ENCODE data around the gene NIPAL3. TPM values are rescaled to one million over a fixed set of nuclear protein-coding genes. Genes with fewer than 3 reads are reported as not detected.

The NIPAL3 gene
- total and polyA plus RNA-seq, 2 donors (not counting 3 experiments of a cell fraction or from before 2014, with no cell fraction given), result 15.5 to 16.0 TPM

- no peaks in the 10 kb centered on the region for H4K20me1 ChIP-seq (replicated peaks; ENCODE audit: control insufficient read depth, extremely low read depth, insufficient read depth, low read length)
- POLR2A ChIA-PET, result no interaction called here
- no peak for DNase-seq (ENCODE audit: low read depth, low spot score)
- H3K27ac ChIP-seq (ENCODE audit: insufficient read depth, low read depth, low read length), result no peak overlapping the region
- TF ChIP-seq POLR2AphosphoS5 (IDR thresholded peaks at IDR 0.05; ENCODE audit: insufficient read depth, low read depth, low read length), result no peak
- no peak for TF ChIP-seq EZH2 (IDR thresholded peaks at IDR 0.05; ENCODE audit: borderline replicate concordance, low read depth, low read length, severe bottlenecking)
- TF ChIP-seq JUN (IDR thresholded peaks at IDR 0.05; ENCODE audit: borderline replicate concordance, insufficient read depth, insufficient read length, low read depth), result no peak
- no peak for TF ChIP-seq POLR2A (IDR thresholded peaks at IDR 0.05; ENCODE audit: low read depth, low read length)
- no peak for TF ChIP-seq GATA2 (IDR thresholded peaks at IDR 0.05; ENCODE audit: insufficient read depth, insufficient read length, low read depth, low read length)
- TF ChIP-seq, protein P1, sequence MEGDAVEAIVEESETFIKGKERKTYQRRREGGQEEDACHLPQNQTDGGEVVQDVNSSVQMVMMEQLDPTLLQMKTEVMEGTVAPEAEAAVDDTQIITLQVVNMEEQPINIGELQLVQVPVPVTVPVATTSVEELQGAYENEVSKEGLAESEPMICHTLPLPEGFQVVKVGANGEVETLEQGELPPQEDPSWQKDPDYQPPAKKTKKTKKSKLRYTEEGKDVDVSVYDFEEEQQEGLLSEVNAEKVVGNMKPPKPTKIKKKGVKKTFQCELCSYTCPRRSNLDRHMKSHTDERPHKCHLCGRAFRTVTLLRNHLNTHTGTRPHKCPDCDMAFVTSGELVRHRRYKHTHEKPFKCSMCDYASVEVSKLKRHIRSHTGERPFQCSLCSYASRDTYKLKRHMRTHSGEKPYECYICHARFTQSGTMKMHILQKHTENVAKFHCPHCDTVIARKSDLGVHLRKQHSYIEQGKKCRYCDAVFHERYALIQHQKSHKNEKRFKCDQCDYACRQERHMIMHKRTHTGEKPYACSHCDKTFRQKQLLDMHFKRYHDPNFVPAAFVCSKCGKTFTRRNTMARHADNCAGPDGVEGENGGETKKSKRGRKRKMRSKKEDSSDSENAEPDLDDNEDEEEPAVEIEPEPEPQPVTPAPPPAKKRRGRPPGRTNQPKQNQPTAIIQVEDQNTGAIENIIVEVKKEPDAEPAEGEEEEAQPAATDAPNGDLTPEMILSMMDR (IDR thresholded peaks at IDR 0.05; ENCODE audit: extremely low read depth in 1 of 2, insufficient read depth in 1 of 2, low read depth in 1 of 2, low read length in 2 of 2), result no peak
- no peak for TF ChIP-seq FOS (IDR thresholded peaks at IDR 0.05; ENCODE audit: borderline replicate concordance, insufficient read depth, low read length)
- TF ChIP-seq MYC (IDR thresholded peaks at IDR 0.05; ENCODE audit: low read depth, low read length), result no peak
- TF ChIP-seq, protein P2, sequence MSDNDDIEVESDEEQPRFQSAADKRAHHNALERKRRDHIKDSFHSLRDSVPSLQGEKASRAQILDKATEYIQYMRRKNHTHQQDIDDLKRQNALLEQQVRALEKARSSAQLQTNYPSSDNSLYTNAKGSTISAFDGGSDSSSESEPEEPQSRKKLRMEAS (IDR thresholded peaks at IDR 0.05; ENCODE audit: insufficient read depth, insufficient read length), result no peak
- no peaks in the 10 kb centered on the region for H3K9me3 ChIP-seq (replicated peaks; ENCODE audit: control insufficient read depth, insufficient read depth, low read length)
- dilution Hi-C loops (cut with MboI; ENCODE audit: extremely low pct_ligation_motif_present, low sequenced_read_pairs), result no loop called here
- no peak overlapping the region for H3K4me2 ChIP-seq (ENCODE audit: insufficient read depth, low read length)
- no peaks in the 10 kb centered on the region for H3K4me1 ChIP-seq (ENCODE audit: control insufficient read depth, extremely low read depth, insufficient read depth, low read length)
- intact Hi-C loops (cut with micrococcal nuclease), result no loop called here
- no peaks in the 10 kb centered on the region for H3K9me1 ChIP-seq (replicated peaks; ENCODE audit: control insufficient read depth, extremely low read depth, insufficient read depth, low read length)
- H3K4me3 ChIP-seq (replicated peaks in 1 of 3; ENCODE audit: insufficient read depth in 1 of 3, low read depth in 1 of 3, low read length in 3 of 3), result no peak overlapping the region
- CTCF ChIA-PET, result interaction anchor here (1.3 kb wide), 1 partner anchor 168 kb away, joined by 3 read pairs; no protein-coding TSS in a partner anchor
- H2AFZ ChIP-seq (ENCODE audit: low read depth, low read length), result no peak overlapping the region
- H3K36me3 ChIP-seq (ENCODE audit: control insufficient read depth in 2 of 2, extremely low read depth in 1 of 2, insufficient read depth in 2 of 2, low read length in 2 of 2), result no peaks in the 10 kb centered on the region
- no TSS peak for BruUV-seq (replicated peaks)
- H3K9ac ChIP-seq (replicated peaks; ENCODE audit: extremely low read depth, insufficient read depth, low read length), result no peak overlapping the region
- no peaks in the 10 kb centered on the region for H3K79me2 ChIP-seq (ENCODE audit: control insufficient read depth, insufficient read depth, low read length)
- FAIRE-seq, result no peak
- no peaks in the 10 kb centered on the region for H3K27me3 ChIP-seq (ENCODE audit: control insufficient read depth in 2 of 2, insufficient read depth in 2 of 2, low read length in 2 of 2)
These were observed 45.8 kb upstream of the NIPAL3 start for GRCh38 chr1:24369801-24370200.
